ENCODE data around the gene CDK5R2.

The CDK5R2 gene

DNA sequence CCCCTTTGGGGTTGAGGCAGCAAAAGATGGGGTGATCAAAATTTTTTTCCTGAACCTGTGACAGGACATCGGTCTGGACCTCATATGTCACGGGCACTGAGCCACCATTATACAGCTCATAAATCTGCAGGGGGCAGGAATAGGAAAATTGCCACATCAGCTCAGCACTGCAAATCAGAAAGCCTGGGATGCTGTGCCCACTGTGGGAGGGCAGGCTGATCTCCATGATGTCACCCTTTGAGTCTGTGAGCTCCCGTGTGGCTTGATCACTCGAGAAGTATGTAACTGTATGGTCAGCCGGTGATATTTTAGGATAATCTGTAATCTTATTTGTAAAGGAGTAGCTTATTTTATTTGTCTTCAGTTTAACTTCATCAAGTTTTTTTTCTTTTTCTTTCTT lies 51.4 kb downstream of the CDK5R2 start:
- H3K4me3 ChIP-seq (ENCODE audit: low read length): no peak overlapping the region
- no peak overlapping the region for H3K27ac ChIP-seq (ENCODE audit: low read depth, low read length)
- H3F3A ChIP-seq (ENCODE audit: control insufficient read depth, insufficient read depth): no peaks in the 10 kb centered on the region
- H4K20me1 ChIP-seq (ENCODE audit: control insufficient read depth, insufficient read depth, low read depth, low read length): no peaks in the 10 kb centered on the region
- H3K27me3 ChIP-seq (ENCODE audit: control insufficient read depth, low read length): no peaks in the 10 kb centered on the region
- H3K79me2 ChIP-seq (ENCODE audit: control insufficient read depth, low read length): no peaks in the 10 kb centered on the region
- H3K4me1 ChIP-seq (ENCODE audit: control insufficient read depth, low read length): no peaks in the 10 kb centered on the region
- TF ChIP-seq, protein P1, sequence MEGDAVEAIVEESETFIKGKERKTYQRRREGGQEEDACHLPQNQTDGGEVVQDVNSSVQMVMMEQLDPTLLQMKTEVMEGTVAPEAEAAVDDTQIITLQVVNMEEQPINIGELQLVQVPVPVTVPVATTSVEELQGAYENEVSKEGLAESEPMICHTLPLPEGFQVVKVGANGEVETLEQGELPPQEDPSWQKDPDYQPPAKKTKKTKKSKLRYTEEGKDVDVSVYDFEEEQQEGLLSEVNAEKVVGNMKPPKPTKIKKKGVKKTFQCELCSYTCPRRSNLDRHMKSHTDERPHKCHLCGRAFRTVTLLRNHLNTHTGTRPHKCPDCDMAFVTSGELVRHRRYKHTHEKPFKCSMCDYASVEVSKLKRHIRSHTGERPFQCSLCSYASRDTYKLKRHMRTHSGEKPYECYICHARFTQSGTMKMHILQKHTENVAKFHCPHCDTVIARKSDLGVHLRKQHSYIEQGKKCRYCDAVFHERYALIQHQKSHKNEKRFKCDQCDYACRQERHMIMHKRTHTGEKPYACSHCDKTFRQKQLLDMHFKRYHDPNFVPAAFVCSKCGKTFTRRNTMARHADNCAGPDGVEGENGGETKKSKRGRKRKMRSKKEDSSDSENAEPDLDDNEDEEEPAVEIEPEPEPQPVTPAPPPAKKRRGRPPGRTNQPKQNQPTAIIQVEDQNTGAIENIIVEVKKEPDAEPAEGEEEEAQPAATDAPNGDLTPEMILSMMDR (IDR thresholded peaks at IDR 0.05; ENCODE audit: low read depth, low read length, poor library complexity, severe bottlenecking): no peak
- TF ChIP-seq EZH2phosphoT487 (IDR thresholded peaks at IDR 0.05; ENCODE audit: borderline replicate concordance, low read length): no peak
- H3K4me2 ChIP-seq (ENCODE audit: low read length): no peak overlapping the region
- no peaks in the 10 kb centered on the region for H3K9me2 ChIP-seq (replicated peaks; ENCODE audit: control insufficient read depth, low read length)
- H3K36me3 ChIP-seq (ENCODE audit: control insufficient read depth, low read length): no peaks in the 10 kb centered on the region
- H3K9me3 ChIP-seq (ENCODE audit: control insufficient read depth, insufficient read depth, low read length): no peaks in the 10 kb centered on the region

All from DOHH2 (cell line).